ENCODE results near the gene MTNR1B.

- TF ChIP-seq EZH2 (IDR thresholded peaks at IDR 0.05; ENCODE audit: insufficient read depth, poor library complexity, severe bottlenecking) (no peak), EZH2phosphoT487 (IDR thresholded peaks at IDR 0.05; ENCODE audit: insufficient read depth, low read depth) (no peak)
Measured at GRCh38 chr11:92978271-92979111, 9.0 kb downstream of the MTNR1B start.
